Right atrium auricular region (tissue), 2 donors: ENCODE data around the gene TFEB. TPM values are rescaled to one million over a fixed set of nuclear protein-coding genes. Genes with fewer than 3 reads are reported as not detected.
A peak's percentile ranks its signal among the peaks of the same experiment; 100 is the strongest.

Source experiments
- DNase-seq: peaks from one replicate; pipeline ENCODE4 v3.0.0-alpha.2; 2019; ENCODE audit warnings: low spot score
- H3K27ac ChIP-seq, 2 donors: fragments of 200-600 bp; sonication (generic); 1 replicate in 1 of 2; 2 replicates in 1 of 2; pipeline ENCODE4 v1.5.1; 2016 to 2019
- H3K27me3 ChIP-seq, 2 donors: fragments of 200-600 bp; sonication (generic); one replicate each; pipeline versions ENCODE4 v1.5.1 to v1.6.0; 2017 to 2019
- H3K36me3 ChIP-seq: fragments of 200-600 bp; sonication (generic); one replicate; pipeline ENCODE4 v1.5.1; 2016
- H3K4me1 ChIP-seq, 2 donors: fragments of 200-600 bp; sonication (generic); one replicate each; pipeline versions ENCODE4 v1.5.1 to v1.6.0; 2017 to 2019
- H3K4me3 ChIP-seq, 2 donors: fragments of 200-600 bp; sonication (generic); 1 replicate in 1 of 2; 2 replicates in 1 of 2; pipeline ENCODE4 v1.5.1; 2017 to 2019; ENCODE audit warnings: mild to moderate bottlenecking in 1 of 2, moderate library complexity in 1 of 2
- H3K9me3 ChIP-seq, 2 donors: fragments of 200-600 bp; sonication (generic); one replicate each; pipeline ENCODE4 v1.5.1; 2019
- CTCF ChIP-seq, 2 donors: fragments of 200-600 bp; sonication (generic); IDR thresholded peaks; one replicate each; pipeline ENCODE4 v1.5.1; 2019; ENCODE audit warnings: antibody characterized with exemption in 2 of 2
- total RNA-seq, 2 donors: library from RNA; depleted of rRNA; stranded (reverse); fragments of >200 nt; gene quantifications; one replicate each; pipeline ENCODE4 v1.1.0, GENCODE V29; 2016

The TFEB gene
- total RNA-seq, 2 donors from 2014 or later: 31.5 to 35.8 TPM

- no peaks in the 10 kb centered on the region for H3K9me3 ChIP-seq
- peak within 1 kb of the TSS; percentile 84 to 87 for H3K27ac ChIP-seq
- peak; percentile 87 to 93 for TF ChIP-seq CTCF (IDR thresholded peaks at IDR 0.05)
- H3K4me3 ChIP-seq: peak within 1 kb of the TSS; percentile 54 to 82
- no peaks in the 10 kb centered on the region for H3K27me3 ChIP-seq
- H3K4me1 ChIP-seq: peaks cover 0 to 36% of the 10 kb centered on the region in 2 donors
- H3K36me3 ChIP-seq: peaks cover 19% of the 10 kb centered on the region
- DNase-seq: peak; percentile 97
Observed at GRCh38 chr6:41779788-41780550, 44.6 kb upstream of the TFEB start, which contains the start of gene FRS3. TSS of gene FRS3 (minus strand) at chr6:41779900. CDS start at chr6:41776987, 2,913 bp downstream.

DNA sequence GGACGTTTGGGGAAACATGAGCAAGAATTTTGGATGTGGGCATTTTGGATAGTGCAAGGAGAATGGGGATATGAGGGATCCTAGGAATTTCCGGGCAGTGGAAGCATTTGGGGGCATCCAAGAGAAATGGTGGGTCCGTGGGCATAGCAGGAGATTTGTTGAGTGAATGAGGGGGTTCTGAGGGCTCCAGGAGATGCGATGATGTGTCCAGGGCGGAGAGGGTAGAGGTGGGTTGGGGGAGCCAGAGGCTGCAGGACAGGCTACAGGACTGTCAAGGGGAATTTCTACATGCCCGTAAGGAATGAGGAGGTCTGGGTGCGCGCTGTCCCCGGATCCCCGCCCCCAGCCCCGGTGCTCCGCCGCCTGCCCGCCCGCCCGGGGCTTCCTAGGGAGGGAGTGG is 43.9 kb upstream of the TFEB start:
- Histone ChIP-seq H3K27me3 (no peaks in the 10 kb centered on the region), H3K36me3 (peaks cover 26% of the 10 kb centered on the region), H3K4me3 (peak overlapping the region; percentile 54 to 82), H3K4me1 (peaks cover 0 to 30% of the 10 kb centered on the region in 2 donors), H3K27ac (peak overlapping the region; percentile 52 to 84), H3K9me3 (no peaks in the 10 kb centered on the region)
- TF ChIP-seq CTCF (IDR thresholded peaks at IDR 0.05): no peak
- no peak for DNase-seq

DNA sequence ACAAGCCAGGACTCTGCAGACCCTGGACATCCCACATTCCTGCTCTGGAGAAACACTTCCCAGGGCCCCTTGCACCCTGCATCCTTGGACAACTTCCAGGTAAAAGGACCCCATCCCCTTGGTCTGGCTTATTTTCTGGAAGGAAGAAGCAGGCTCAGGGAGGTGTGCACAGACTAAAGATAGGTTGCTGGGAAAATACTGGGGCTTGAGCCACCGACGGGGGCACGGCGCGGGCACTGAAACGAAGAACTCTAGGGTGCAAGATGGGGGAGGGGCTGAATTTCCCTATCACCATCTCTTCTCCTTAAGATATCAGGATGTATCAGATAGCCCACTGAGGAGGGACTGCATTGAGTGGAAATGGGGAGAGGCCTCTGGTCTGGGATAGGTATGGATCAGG is 43.5 kb upstream of the TFEB start:
- H3K4me3 ChIP-seq: peak overlapping the region; percentile 54 to 82
- no peak overlapping the region for H3K27ac ChIP-seq
- no peak for TF ChIP-seq CTCF (IDR thresholded peaks at IDR 0.05)
- DNase-seq: no peak
- no peaks in the 10 kb centered on the region for H3K27me3 ChIP-seq
- H3K9me3 ChIP-seq: no peaks in the 10 kb centered on the region
- H3K4me1 ChIP-seq: peaks cover 0 to 29% of the 10 kb centered on the region in 2 donors
- H3K36me3 ChIP-seq: peaks cover 30% of the 10 kb centered on the region

- TF ChIP-seq CTCF (IDR thresholded peaks at IDR 0.05): no peak
- no peak for DNase-seq
- no peak overlapping the region for H3K4me3 ChIP-seq
- no peak overlapping the region for H3K27ac ChIP-seq
- H3K9me3 ChIP-seq: no peaks in the 10 kb centered on the region
- peaks cover 0 to 25% of the 10 kb centered on the region in 2 donors for H3K4me1 ChIP-seq
- no peaks in the 10 kb centered on the region for H3K27me3 ChIP-seq
- H3K36me3 ChIP-seq: peaks cover 34% of the 10 kb centered on the region
Observed at GRCh38 chr6:41777551-41778285, 42.3 kb upstream of the TFEB start.

DNA sequence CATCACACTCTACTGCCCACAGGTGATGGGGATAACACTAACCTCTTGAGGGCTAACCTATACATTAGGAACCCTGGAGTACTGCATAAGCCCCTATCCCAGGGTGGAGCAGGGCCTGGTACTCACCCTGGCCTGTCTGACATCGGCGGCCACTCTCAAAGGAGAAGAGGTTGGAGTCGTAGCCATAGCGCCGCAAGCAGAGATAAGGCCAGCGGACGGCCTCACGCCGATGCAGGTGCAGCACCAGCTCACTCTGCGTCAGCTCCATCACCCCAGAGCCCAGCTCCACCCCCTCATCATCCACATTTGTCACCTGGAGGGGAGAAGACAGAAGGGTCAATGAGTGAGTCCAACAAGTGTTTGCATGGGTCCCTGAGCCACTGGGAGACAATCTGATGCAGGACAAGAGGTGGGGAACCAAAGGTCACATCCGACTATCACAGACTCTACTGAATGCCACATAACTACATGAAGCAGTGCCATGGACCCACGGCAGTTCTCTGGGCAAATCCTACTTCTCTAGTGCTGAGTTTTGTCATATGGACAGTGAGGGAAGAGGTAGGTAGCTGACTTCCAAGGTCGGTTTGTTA is 40.0 kb upstream of the TFEB start:
- peaks cover 56% of the 10 kb centered on the region for H3K36me3 ChIP-seq
- H3K27me3 ChIP-seq: no peaks in the 10 kb centered on the region
- no peak overlapping the region for H3K4me3 ChIP-seq
- H3K4me1 ChIP-seq: peaks cover 0 to 9% of the 10 kb centered on the region in 2 donors
- no peaks in the 10 kb centered on the region for H3K9me3 ChIP-seq
- H3K27ac ChIP-seq: no peak overlapping the region
- TF ChIP-seq CTCF (IDR thresholded peaks at IDR 0.05): no peak
- no peak for DNase-seq
